ENCODE measurements around the gene TMSB4X.
"Not testable (repeated sequence)": the region's sequence is repeated elsewhere in the genome, so short reads cannot be mapped to it uniquely, and the experiment has no call there.

Gene TMSB4X

GRCh38 chrX:13010546-13010945, 35.6 kb downstream of the TMSB4X start:
- no peak for ATAC-seq
- TF ChIP-seq TCF4 (CRISPR knock-in tag; IDR thresholded peaks at IDR 0.05; ENCODE audit: borderline replicate concordance) (no peak), BACH2 (CRISPR knock-in tag; IDR thresholded peaks at IDR 0.05; ENCODE audit: borderline replicate concordance) (no peak), CSRNP3 (CRISPR knock-in tag; IDR thresholded peaks at IDR 0.05) (no peak), ISL1 (CRISPR knock-in tag; IDR thresholded peaks at IDR 0.05) (no peak), RARB (CRISPR knock-in tag; IDR thresholded peaks at IDR 0.05) (no peak)

GRCh38 chrX:13013363-13014110, 38.6 kb downstream of the TMSB4X start:
- TF ChIP-seq ZNF565 (CRISPR knock-in tag; conservative IDR thresholded peaks at IDR 0.05; ENCODE audit: low read depth), result no peak
- peak; percentile 30 for ATAC-seq

DNA sequence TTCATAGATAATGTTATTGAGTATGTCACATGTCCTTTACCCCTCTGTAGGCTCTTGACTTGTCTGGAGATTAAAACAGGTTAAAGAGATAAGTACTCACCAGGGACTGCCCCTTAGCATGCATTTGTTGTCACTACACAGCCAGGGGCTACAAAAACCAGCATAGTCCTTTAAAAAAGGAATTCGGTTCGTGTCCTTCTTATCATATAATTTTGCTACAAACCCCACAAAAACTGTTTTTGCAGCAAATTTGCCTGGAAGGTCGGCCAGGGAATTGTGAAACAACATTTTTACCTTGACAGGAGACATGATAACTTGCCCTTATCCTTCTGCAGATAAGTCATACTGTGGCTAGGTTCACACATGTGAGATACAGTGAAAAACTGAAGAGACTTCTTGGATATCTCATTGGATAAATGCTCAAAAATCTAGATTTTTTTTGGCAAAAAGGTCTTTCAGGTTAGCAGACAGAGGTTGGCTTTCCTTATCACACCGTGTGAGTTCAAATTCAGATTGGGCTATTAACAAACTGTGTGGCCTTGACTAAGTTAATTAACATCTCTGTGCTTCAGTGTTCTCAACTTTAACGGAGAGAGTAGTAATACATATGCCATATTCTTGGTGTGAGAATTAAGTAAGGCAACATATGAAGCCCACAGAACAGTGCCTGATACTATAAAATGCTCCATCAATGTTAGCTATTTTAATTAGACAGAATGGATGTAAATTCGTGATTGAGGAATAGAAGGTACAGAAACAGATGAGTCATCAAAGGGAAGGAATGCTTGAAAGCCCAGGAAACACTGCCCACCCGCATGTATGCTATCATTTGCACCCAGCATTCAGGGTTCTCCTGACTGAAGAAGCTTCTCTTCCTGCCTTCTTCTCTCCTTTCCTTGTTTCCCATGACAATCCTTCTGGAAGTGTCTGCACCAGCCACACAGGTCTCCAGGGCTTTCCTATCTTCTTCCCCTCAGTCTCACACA, 39.5 kb downstream of the TMSB4X start:
- ATAC-seq, result peak; percentile 66
- TF ChIP-seq ARNTL (CRISPR knock-in tag; IDR thresholded peaks at IDR 0.05; ENCODE audit: borderline replicate concordance, low read depth) (no peak), ESRRG (CRISPR knock-in tag; IDR thresholded peaks at IDR 0.05) (no peak), SNAI2 (CRISPR knock-in tag; IDR thresholded peaks at IDR 0.05) (no peak), TOX (CRISPR knock-in tag; IDR thresholded peaks at IDR 0.05; ENCODE audit: borderline replicate concordance) (no peak), ZNF8 (CRISPR knock-in tag; IDR thresholded peaks at IDR 0.05) (no peak), GLIS3 (CRISPR knock-in tag; IDR thresholded peaks at IDR 0.05) (no peak), PPARA (CRISPR knock-in tag; IDR thresholded peaks at IDR 0.05; ENCODE audit: borderline replicate concordance) (no peak), ZNF565 (CRISPR knock-in tag; conservative IDR thresholded peaks at IDR 0.05; ENCODE audit: low read depth) (no peak), ZC3H10 (CRISPR knock-in tag; IDR thresholded peaks at IDR 0.05) (no peak), ZNF70 (CRISPR knock-in tag; IDR thresholded peaks at IDR 0.05) (no peak), ZFP30 (CRISPR knock-in tag; IDR thresholded peaks at IDR 0.05) (no peak), PATZ1 (CRISPR knock-in tag; IDR thresholded peaks at IDR 0.05; ENCODE audit: borderline replicate concordance) (no peak), OSR1 (CRISPR knock-in tag; IDR thresholded peaks at IDR 0.05) (no peak), TCF4 (CRISPR knock-in tag; IDR thresholded peaks at IDR 0.05; ENCODE audit: borderline replicate concordance) (no peak)
- TF ChIP-seq, protein P1, sequence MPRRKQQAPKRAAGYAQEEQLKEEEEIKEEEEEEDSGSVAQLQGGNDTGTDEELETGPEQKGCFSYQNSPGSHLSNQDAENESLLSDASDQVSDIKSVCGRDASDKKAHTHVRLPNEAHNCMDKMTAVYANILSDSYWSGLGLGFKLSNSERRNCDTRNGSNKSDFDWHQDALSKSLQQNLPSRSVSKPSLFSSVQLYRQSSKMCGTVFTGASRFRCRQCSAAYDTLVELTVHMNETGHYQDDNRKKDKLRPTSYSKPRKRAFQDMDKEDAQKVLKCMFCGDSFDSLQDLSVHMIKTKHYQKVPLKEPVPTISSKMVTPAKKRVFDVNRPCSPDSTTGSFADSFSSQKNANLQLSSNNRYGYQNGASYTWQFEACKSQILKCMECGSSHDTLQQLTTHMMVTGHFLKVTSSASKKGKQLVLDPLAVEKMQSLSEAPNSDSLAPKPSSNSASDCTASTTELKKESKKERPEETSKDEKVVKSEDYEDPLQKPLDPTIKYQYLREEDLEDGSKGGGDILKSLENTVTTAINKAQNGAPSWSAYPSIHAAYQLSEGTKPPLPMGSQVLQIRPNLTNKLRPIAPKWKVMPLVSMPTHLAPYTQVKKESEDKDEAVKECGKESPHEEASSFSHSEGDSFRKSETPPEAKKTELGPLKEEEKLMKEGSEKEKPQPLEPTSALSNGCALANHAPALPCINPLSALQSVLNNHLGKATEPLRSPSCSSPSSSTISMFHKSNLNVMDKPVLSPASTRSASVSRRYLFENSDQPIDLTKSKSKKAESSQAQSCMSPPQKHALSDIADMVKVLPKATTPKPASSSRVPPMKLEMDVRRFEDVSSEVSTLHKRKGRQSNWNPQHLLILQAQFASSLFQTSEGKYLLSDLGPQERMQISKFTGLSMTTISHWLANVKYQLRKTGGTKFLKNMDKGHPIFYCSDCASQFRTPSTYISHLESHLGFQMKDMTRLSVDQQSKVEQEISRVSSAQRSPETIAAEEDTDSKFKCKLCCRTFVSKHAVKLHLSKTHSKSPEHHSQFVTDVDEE (CRISPR knock-in tag; IDR thresholded peaks at IDR 0.05), result no peak

GRCh38 chrX:13015536-13016236, 40.8 kb downstream of the TMSB4X start:
- ATAC-seq, result no peak; the same call in 2 of the 3 replicates
- no peak for TF ChIP-seq TCF4 (CRISPR knock-in tag; IDR thresholded peaks at IDR 0.05; ENCODE audit: borderline replicate concordance)
- no peak for TF ChIP-seq PATZ1 (CRISPR knock-in tag; IDR thresholded peaks at IDR 0.05; ENCODE audit: borderline replicate concordance)
- no peak for TF ChIP-seq RARB (CRISPR knock-in tag; IDR thresholded peaks at IDR 0.05)
- TF ChIP-seq OSR1 (CRISPR knock-in tag; IDR thresholded peaks at IDR 0.05), result no peak

- not testable (repeated sequence) for ATAC-seq
Observed at GRCh38 chrX:13016731-13017130, 41.8 kb downstream of the TMSB4X start.
